AG04450 (cell line): Measurements from ENCODE around the gene FAM168A. TPM values are rescaled to one million over a fixed set of nuclear protein-coding genes. Genes with fewer than 3 reads are reported as not detected.

ENCODE experiments used
- CTCF ChIA-PET: fragments of 300-600, 350-600 bp; formaldehyde crosslinking; extraction: SDS; loops from one replicate; lab custom pipeline; 2022; ENCODE audit warnings: antibody characterized with exemption, inconsistent platforms; lab: Charles Lee
- POLR2A ChIA-PET: fragments of 350-600 bp; formaldehyde crosslinking; extraction: SDS; loops from one replicate; lab custom pipeline; 2021; ENCODE audit warnings: antibody characterized with exemption, inconsistent platforms; lab: Yijun Ruan, JAX
- DNase-seq: peaks from one replicate; pipeline ENCODE4 v3.0.0-alpha.2; 2011; ENCODE audit warnings: low read depth, low spot score
- H3K27ac ChIP-seq: one replicate; pipeline ENCODE4 v1.5.1; 2012; ENCODE audit warnings: low read depth, low read length, control low read depth
- H3K27me3 ChIP-seq: one replicate; pipeline ENCODE4 v1.6.0; 2012; ENCODE audit warnings: low read length; ENCODE audit not compliant: control insufficient read depth, insufficient read depth
- H3K4me3 ChIP-seq: 2 replicates; pipeline ENCODE4 v1.5.1; 2011; ENCODE audit warnings: mild to moderate bottlenecking, low read depth, low read length, control low read depth
- H3K9me3 ChIP-seq: 2 replicates; pipeline ENCODE4 v1.5.1; 2012; ENCODE audit warnings: low read length; ENCODE audit not compliant: control insufficient read depth, insufficient read depth
- CTCF ChIP-seq: IDR thresholded peaks from 2 replicates; pipeline ENCODE4 v1.5.1; 2011; ENCODE audit warnings: low read depth, low read length, control low read depth, inconsistent platforms
- polyA plus RNA-seq: library from polyadenylated mRNA; depleted of rRNA; stranded (reverse); fragments of >200 nt; gene quantifications from 2 replicates; pipeline ENCODE4 v1.2.3, GENCODE V29; 2011

The FAM168A gene
- polyA plus RNA-seq, 1 experiment = 21.3 TPM

- no peak overlapping the region for H3K4me3 ChIP-seq
- TF ChIP-seq CTCF = no peak
- POLR2A ChIA-PET = no interaction called here
- no peaks in the 10 kb centered on the region for H3K9me3 ChIP-seq
- no peak for DNase-seq
- CTCF ChIA-PET = no interaction called here
- no peaks in the 10 kb centered on the region for H3K27me3 ChIP-seq
- H3K27ac ChIP-seq = no peak overlapping the region
Observed at GRCh38 chr11:73454987-73455386, 142.9 kb downstream of the FAM168A start.

- ChIA-PET CTCF (interaction anchor here (0.5 to 1.6 kb wide), 4 partner anchors 10 to 208 kb away, joined by 3 read pairs; no protein-coding TSS in a partner anchor), POLR2A (no interaction called here)
- Histone ChIP-seq H3K27ac (no peak overlapping the region), H3K27me3 (no peaks in the 10 kb centered on the region), H3K4me3 (no peak overlapping the region), H3K9me3 (no peaks in the 10 kb centered on the region)
- no peak for TF ChIP-seq CTCF
- no peak for DNase-seq
Observed at GRCh38 chr11:73453562-73453961, 144.3 kb downstream of the FAM168A start.

- H3K27ac ChIP-seq = no peak overlapping the region
- H3K27me3 ChIP-seq = no peaks in the 10 kb centered on the region
- POLR2A ChIA-PET = no interaction called here
- H3K4me3 ChIP-seq = no peak overlapping the region
- CTCF ChIA-PET = interaction anchor here (0.7 to 1.6 kb wide), 2 partner anchors 62 to 209 kb away, joined by 3 to 6 read pairs; no protein-coding TSS in a partner anchor
- no peak for DNase-seq
- no peaks in the 10 kb centered on the region for H3K9me3 ChIP-seq
- TF ChIP-seq CTCF = no peak
Observed at GRCh38 chr11:73452726-73453125, 145.2 kb downstream of the FAM168A start.

GRCh38 chr11:73451896-73452295 lies 146.0 kb downstream of the FAM168A start:
- ChIA-PET POLR2A (no interaction called here), CTCF (interaction anchor here (0.7 to 1.6 kb wide), 2 partner anchors 63 to 210 kb away, joined by 3 to 6 read pairs; no protein-coding TSS in a partner anchor)
- Histone ChIP-seq H3K9me3 (no peaks in the 10 kb centered on the region), H3K27me3 (no peaks in the 10 kb centered on the region), H3K27ac (no peak overlapping the region), H3K4me3 (no peak overlapping the region)
- TF ChIP-seq CTCF = no peak
- no peak for DNase-seq

- no peaks in the 10 kb centered on the region for H3K9me3 ChIP-seq
- H3K27ac ChIP-seq = no peak overlapping the region
- CTCF ChIA-PET = interaction anchor here (2.8 kb wide), 1 partner anchor 32 kb away, joined by 16 read pairs; no protein-coding TSS in a partner anchor
- no peaks in the 10 kb centered on the region for H3K27me3 ChIP-seq
- H3K4me3 ChIP-seq = no peak overlapping the region
- no peak for TF ChIP-seq CTCF
- POLR2A ChIA-PET = interaction anchor here (0.7 kb wide), 1 partner anchor 352 kb away, joined by 4 read pairs; no protein-coding TSS in a partner anchor
- no peak for DNase-seq
Observed at GRCh38 chr11:73446766-73447165, 151.1 kb downstream of the FAM168A start.
